ENCODE data around the gene CAPN1. TPM values are rescaled to one million over a fixed set of nuclear protein-coding genes. Genes with fewer than 3 reads are reported as not detected.

CAPN1 gene
- total RNA-seq, 1 experiment from 2014 or later, result 111 TPM

DNA sequence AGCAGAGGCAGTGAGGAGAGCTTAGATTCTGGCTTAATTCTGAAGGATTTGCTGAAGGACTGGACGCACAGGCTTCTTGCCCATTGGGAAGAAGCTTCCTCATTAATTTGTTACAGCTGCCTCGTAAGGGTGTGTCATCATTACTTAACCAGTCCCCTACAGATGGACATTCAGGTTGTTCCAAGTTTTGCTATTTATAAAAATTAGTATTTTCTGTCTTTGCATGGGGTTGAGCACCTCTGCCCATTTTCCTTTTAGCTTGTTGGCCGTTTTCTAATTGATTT is 38.1 kb downstream of the CAPN1 start:
- Mint-ChIP-seq H3K27ac (ENCODE audit: low read depth, unreplicated experiment) (no peak overlapping the region), H3K9me3 (ENCODE audit: unreplicated experiment) (peaks cover 8% of the 10 kb centered on the region), H3K27me3 (ENCODE audit: insufficient read depth, unreplicated experiment) (no peaks in the 10 kb centered on the region), H3K36me3 (ENCODE audit: insufficient read depth, unreplicated experiment) (no peaks in the 10 kb centered on the region), H3K4me1 (ENCODE audit: insufficient read depth, unreplicated experiment) (peaks cover 15% of the 10 kb centered on the region), H3K4me3 (ENCODE audit: unreplicated experiment) (no peak overlapping the region)
- POLR2A ChIA-PET, result interaction anchor here (0.6 to 1.5 kb wide), 4 partner anchors 8 to 449 kb away, joined by 3 to 4 read pairs (median 4); no protein-coding TSS in a partner anchor
- TF ChIP-seq, protein P1, sequence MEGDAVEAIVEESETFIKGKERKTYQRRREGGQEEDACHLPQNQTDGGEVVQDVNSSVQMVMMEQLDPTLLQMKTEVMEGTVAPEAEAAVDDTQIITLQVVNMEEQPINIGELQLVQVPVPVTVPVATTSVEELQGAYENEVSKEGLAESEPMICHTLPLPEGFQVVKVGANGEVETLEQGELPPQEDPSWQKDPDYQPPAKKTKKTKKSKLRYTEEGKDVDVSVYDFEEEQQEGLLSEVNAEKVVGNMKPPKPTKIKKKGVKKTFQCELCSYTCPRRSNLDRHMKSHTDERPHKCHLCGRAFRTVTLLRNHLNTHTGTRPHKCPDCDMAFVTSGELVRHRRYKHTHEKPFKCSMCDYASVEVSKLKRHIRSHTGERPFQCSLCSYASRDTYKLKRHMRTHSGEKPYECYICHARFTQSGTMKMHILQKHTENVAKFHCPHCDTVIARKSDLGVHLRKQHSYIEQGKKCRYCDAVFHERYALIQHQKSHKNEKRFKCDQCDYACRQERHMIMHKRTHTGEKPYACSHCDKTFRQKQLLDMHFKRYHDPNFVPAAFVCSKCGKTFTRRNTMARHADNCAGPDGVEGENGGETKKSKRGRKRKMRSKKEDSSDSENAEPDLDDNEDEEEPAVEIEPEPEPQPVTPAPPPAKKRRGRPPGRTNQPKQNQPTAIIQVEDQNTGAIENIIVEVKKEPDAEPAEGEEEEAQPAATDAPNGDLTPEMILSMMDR (IDR thresholded peaks at IDR 0.05; ENCODE audit: unreplicated experiment), result no peak
- CTCF ChIA-PET, result interaction anchor here (1.2 to 1.7 kb wide), 4 partner anchors 10 to 110 kb away, joined by 3 to 6 read pairs (median 6); no protein-coding TSS in a partner anchor
- intact Hi-C loops (cut with micrococcal nuclease), result no loop called here
- BruUV-seq (replicated peaks), result no TSS peak
- no peak for DNase-seq (ENCODE audit: unreplicated experiment)

DNA sequence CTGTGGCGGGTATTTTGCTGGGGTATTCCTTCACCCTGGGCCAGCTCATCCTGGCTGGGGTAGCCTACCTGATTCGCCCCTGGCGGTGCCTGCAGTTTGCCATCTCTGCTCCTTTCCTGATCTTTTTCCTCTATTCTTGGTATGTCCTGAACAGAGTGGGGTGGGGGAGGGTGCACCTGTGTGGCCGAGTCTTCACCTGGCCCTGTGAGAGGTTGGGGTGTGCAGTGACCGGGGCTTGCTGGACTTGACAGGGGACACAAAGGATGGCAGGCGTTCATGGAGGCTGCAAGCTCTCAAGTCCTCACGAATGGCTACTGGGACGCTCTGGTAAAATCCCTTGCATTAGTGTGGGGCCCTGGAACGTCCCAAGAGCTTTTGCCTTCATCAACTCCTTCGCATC is 39.3 kb downstream of the CAPN1 start:
- no peak for DNase-seq (ENCODE audit: unreplicated experiment)
- Mint-ChIP-seq H3K4me3 (ENCODE audit: unreplicated experiment) (no peak overlapping the region), H3K36me3 (ENCODE audit: insufficient read depth, unreplicated experiment) (no peaks in the 10 kb centered on the region), H3K27ac (ENCODE audit: low read depth, unreplicated experiment) (no peak overlapping the region), H3K4me1 (ENCODE audit: insufficient read depth, unreplicated experiment) (peaks cover 11% of the 10 kb centered on the region), H3K9me3 (ENCODE audit: unreplicated experiment) (no peaks in the 10 kb centered on the region), H3K27me3 (ENCODE audit: insufficient read depth, unreplicated experiment) (no peaks in the 10 kb centered on the region)
- POLR2A ChIA-PET, result interaction anchor here (0.6 to 1.5 kb wide), 6 partner anchors 9 to 527 kb away, joined by 3 to 4 read pairs (median 4); partner anchors contain the start of genes CAPN1 and POLA2
- BruUV-seq (replicated peaks), result no TSS peak
- intact Hi-C loops (cut with micrococcal nuclease), result no loop called here
- CTCF ChIA-PET, result interaction anchor here (1.4 to 1.7 kb wide), 3 partner anchors 11 to 109 kb away, joined by 3 to 6 read pairs (median 5); no protein-coding TSS in a partner anchor
- TF ChIP-seq, protein P1 (IDR thresholded peaks at IDR 0.05; ENCODE audit: unreplicated experiment), result no peak

DNA sequence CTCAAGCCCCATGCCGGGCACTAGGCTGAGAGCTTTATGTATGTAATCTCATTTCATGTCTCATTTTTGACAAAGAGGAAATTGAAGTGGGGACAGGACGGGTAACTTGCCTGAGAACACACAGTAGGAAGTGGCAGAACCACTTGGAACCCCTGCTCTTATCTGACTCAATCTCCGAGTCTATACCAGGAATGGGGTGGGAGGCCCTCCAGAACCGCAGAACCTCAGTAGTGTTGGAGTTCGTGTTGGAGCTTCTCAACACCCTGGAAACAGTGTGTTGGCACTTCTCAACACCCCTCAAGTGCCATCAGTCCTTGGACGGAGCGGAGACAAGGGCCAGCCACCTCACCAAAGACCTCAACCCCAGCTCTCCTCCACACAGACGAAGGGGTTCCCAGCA is 41.3 kb downstream of the CAPN1 start:
- Mint-ChIP-seq H3K4me3 (ENCODE audit: unreplicated experiment) (no peak overlapping the region), H3K4me1 (ENCODE audit: insufficient read depth, unreplicated experiment) (peaks cover 11% of the 10 kb centered on the region), H3K27ac (ENCODE audit: low read depth, unreplicated experiment) (no peak overlapping the region), H3K36me3 (ENCODE audit: insufficient read depth, unreplicated experiment) (no peaks in the 10 kb centered on the region), H3K27me3 (ENCODE audit: insufficient read depth, unreplicated experiment) (no peaks in the 10 kb centered on the region), H3K9me3 (ENCODE audit: unreplicated experiment) (no peaks in the 10 kb centered on the region)
- TF ChIP-seq, protein P1 (IDR thresholded peaks at IDR 0.05; ENCODE audit: unreplicated experiment), result no peak
- POLR2A ChIA-PET, result interaction anchor here (0.7 kb wide), 1 partner anchor 101 kb away, joined by 3 read pairs; the partner anchor contains the start of genes FAU and MRPL49
- intact Hi-C loops (cut with micrococcal nuclease), result no loop called here
- BruUV-seq (replicated peaks), result no TSS peak
- CTCF ChIA-PET, result interaction anchor here (0.6 to 1.3 kb wide), 5 partner anchors 18 to 1454 kb away, joined by 3 to 8 read pairs (median 3); no protein-coding TSS in a partner anchor
- no peak for DNase-seq (ENCODE audit: unreplicated experiment)

DNA sequence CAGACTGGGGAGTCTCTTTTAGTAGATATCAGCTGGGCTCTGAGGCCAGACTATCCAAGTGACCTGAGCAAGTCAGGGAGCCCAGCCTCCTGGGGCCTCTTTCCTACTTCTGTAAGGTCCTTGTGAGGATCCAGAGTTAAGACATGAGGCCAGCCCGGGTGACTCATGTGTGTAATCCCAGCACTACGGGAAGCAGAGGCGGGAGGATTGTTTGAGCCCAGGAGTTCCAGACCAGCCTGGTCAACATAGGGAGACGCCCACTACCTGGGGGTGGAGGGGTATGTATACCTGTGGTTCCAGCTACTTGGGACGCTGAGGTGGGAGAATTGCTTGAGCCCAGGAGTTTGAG is 43.2 kb downstream of the CAPN1 start:
- BruUV-seq (replicated peaks), result no TSS peak
- intact Hi-C loops (cut with micrococcal nuclease), result loop anchor here (1.0 kb wide), 2 partner anchors 29 to 105 kb away; no protein-coding TSS in a partner anchor
- TF ChIP-seq, protein P1 (IDR thresholded peaks at IDR 0.05; ENCODE audit: unreplicated experiment), result no peak
- ChIA-PET CTCF (interaction anchor here (0.6 to 2.9 kb wide), 15 partner anchors 12 to 363 kb away, joined by 3 to 17 read pairs (median 5); partner anchors contain the start of gene CDC42EP2), POLR2A (interaction anchor here (0.6 to 2.3 kb wide), 14 partner anchors 11 to 348 kb away, joined by 3 to 15 read pairs (median 6); partner anchors contain the start of genes CAPN1, CDC42EP2, DPF2 and FAU)
- Mint-ChIP-seq H3K36me3 (ENCODE audit: insufficient read depth, unreplicated experiment) (no peaks in the 10 kb centered on the region), H3K27ac (ENCODE audit: low read depth, unreplicated experiment) (peak overlapping the region; percentile 35), H3K9me3 (ENCODE audit: unreplicated experiment) (peaks cover 4% of the 10 kb centered on the region), H3K4me1 (ENCODE audit: insufficient read depth, unreplicated experiment) (peaks cover 5% of the 10 kb centered on the region), H3K27me3 (ENCODE audit: insufficient read depth, unreplicated experiment) (no peaks in the 10 kb centered on the region), H3K4me3 (ENCODE audit: unreplicated experiment) (peak overlapping the region; percentile 71)
- DNase-seq (ENCODE audit: unreplicated experiment), result peak; percentile 80

All from MCF 10A (cell line).